Measurements from ENCODE around the gene TRAF2. TPM values are rescaled to one million over a fixed set of nuclear protein-coding genes. Genes with fewer than 3 reads are reported as not detected.

The TRAF2 gene
- total RNA-seq, 1 donor from 2014 or later = 14.4 TPM

DNA sequence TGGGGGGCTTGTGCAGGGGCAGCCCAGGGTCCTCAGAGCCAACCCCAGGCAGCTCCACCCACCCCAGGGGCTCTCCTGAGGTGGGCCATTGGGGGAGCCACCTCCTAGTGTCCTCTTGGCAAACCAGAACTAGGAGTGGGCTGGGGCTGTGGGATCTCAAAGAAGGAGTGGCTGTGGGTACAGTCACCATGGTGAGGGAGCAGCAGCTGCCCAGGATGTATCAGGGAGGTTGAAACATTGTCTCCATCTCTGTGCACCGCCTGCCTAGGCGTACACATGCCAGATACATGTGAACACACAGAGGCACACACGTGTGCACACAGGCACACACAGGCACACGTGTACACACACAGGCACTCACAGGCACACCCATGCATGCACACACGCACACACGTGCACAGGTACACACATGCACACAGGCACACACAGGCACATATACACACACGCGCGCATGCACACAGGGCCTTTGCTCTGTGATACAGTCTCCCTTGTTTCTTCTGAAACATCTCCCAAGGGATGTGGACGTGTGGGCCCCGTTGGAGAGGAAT lies 76.5 kb downstream of the TRAF2 start:
- TF ChIP-seq EZH2 (IDR thresholded peaks at IDR 0.05; ENCODE audit: insufficient read depth, low read length) = no peak
- TF ChIP-seq, protein P1, sequence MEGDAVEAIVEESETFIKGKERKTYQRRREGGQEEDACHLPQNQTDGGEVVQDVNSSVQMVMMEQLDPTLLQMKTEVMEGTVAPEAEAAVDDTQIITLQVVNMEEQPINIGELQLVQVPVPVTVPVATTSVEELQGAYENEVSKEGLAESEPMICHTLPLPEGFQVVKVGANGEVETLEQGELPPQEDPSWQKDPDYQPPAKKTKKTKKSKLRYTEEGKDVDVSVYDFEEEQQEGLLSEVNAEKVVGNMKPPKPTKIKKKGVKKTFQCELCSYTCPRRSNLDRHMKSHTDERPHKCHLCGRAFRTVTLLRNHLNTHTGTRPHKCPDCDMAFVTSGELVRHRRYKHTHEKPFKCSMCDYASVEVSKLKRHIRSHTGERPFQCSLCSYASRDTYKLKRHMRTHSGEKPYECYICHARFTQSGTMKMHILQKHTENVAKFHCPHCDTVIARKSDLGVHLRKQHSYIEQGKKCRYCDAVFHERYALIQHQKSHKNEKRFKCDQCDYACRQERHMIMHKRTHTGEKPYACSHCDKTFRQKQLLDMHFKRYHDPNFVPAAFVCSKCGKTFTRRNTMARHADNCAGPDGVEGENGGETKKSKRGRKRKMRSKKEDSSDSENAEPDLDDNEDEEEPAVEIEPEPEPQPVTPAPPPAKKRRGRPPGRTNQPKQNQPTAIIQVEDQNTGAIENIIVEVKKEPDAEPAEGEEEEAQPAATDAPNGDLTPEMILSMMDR (IDR thresholded peaks at IDR 0.05; ENCODE audit: insufficient read depth, low read depth, low read length) = no peak
- Mint-ChIP-seq H3K4me1 (ENCODE audit: low read depth, unreplicated experiment) (peaks cover 5% of the 10 kb centered on the region), H3K9me3 (ENCODE audit: unreplicated experiment) (no peaks in the 10 kb centered on the region), H3K27ac (ENCODE audit: unreplicated experiment) (no peak overlapping the region), H3K36me3 (ENCODE audit: low read depth, unreplicated experiment) (no peaks in the 10 kb centered on the region), H3K4me3 (ENCODE audit: unreplicated experiment) (no peak overlapping the region), H3K27me3 (ENCODE audit: low read depth, unreplicated experiment) (peaks cover 12% of the 10 kb centered on the region)
- no peak overlapping the region for H2AFZ ChIP-seq (ENCODE audit: low read depth, low read length)
- no peak overlapping the region for H3K4me3 ChIP-seq (ENCODE audit: insufficient read depth, low read depth, low read length)
- H3K36me3 ChIP-seq (ENCODE audit: insufficient read depth, low read length) = no peaks in the 10 kb centered on the region
- no peaks in the 10 kb centered on the region for H3K9me3 ChIP-seq (ENCODE audit: insufficient read depth, low read depth, low read length)
- no peak overlapping the region for H3K27ac ChIP-seq (ENCODE audit: low read depth, low read length)
- H3K4me1 ChIP-seq (ENCODE audit: insufficient read depth, low read length) = peaks cover 4% of the 10 kb centered on the region
- no peaks in the 10 kb centered on the region for H3K79me2 ChIP-seq (ENCODE audit: insufficient read depth, low read length)
- no peaks in the 10 kb centered on the region for H3K27me3 ChIP-seq (ENCODE audit: insufficient read depth, low read length)
- H4K20me1 ChIP-seq (ENCODE audit: insufficient read depth, low read length) = no peaks in the 10 kb centered on the region
- no peak for DNase-seq (ENCODE audit: low read depth)
- H3K4me2 ChIP-seq (ENCODE audit: low read length) = no peak overlapping the region
- FAIRE-seq = no peak
- H3K9ac ChIP-seq (ENCODE audit: low read length) = no peak overlapping the region

DNA sequence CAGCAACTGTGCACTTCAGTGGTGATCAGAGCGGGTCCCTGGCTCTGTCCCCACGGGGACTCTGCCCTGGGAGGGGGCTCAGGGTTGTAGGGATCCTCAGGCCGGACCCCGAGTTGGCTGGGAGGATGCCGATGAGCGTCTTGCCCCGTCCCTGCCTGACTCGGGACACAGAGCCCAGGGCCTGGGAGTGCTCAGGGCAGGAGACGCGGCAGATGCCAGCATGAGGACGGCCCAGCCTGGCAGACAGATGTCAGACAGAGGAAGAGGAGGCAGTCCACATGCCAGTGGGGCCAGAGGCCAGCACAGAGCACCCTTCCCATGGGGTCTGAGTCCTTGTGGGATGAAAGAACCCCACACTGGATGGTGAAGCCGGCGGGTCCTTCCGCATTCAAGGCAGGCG lies 77.0 kb downstream of the TRAF2 start:
- H3K27me3 ChIP-seq (ENCODE audit: insufficient read depth, low read length) = no peaks in the 10 kb centered on the region
- no peak overlapping the region for H3K4me2 ChIP-seq (ENCODE audit: low read length)
- TF ChIP-seq, protein P1 (IDR thresholded peaks at IDR 0.05; ENCODE audit: insufficient read depth, low read depth, low read length) = no peak
- TF ChIP-seq EZH2 (IDR thresholded peaks at IDR 0.05; ENCODE audit: insufficient read depth, low read length) = no peak
- H3K79me2 ChIP-seq (ENCODE audit: insufficient read depth, low read length) = no peaks in the 10 kb centered on the region
- H3K4me1 ChIP-seq (ENCODE audit: insufficient read depth, low read length) = peaks cover 4% of the 10 kb centered on the region
- no peak overlapping the region for H2AFZ ChIP-seq (ENCODE audit: low read depth, low read length)
- H3K27ac ChIP-seq (ENCODE audit: low read depth, low read length) = no peak overlapping the region
- H4K20me1 ChIP-seq (ENCODE audit: insufficient read depth, low read length) = no peaks in the 10 kb centered on the region
- Mint-ChIP-seq H3K27ac (ENCODE audit: unreplicated experiment) (no peak overlapping the region), H3K9me3 (ENCODE audit: unreplicated experiment) (no peaks in the 10 kb centered on the region), H3K36me3 (ENCODE audit: low read depth, unreplicated experiment) (no peaks in the 10 kb centered on the region), H3K4me1 (ENCODE audit: low read depth, unreplicated experiment) (peaks cover 5% of the 10 kb centered on the region), H3K27me3 (ENCODE audit: low read depth, unreplicated experiment) (peaks cover 11% of the 10 kb centered on the region), H3K4me3 (ENCODE audit: unreplicated experiment) (no peak overlapping the region)
- H3K9ac ChIP-seq (ENCODE audit: low read length) = no peak overlapping the region
- no peak for FAIRE-seq
- H3K9me3 ChIP-seq (ENCODE audit: insufficient read depth, low read depth, low read length) = no peaks in the 10 kb centered on the region
- no peak for DNase-seq (ENCODE audit: low read depth)
- H3K36me3 ChIP-seq (ENCODE audit: insufficient read depth, low read length) = no peaks in the 10 kb centered on the region
- H3K4me3 ChIP-seq (ENCODE audit: insufficient read depth, low read depth, low read length) = no peak overlapping the region

DNA sequence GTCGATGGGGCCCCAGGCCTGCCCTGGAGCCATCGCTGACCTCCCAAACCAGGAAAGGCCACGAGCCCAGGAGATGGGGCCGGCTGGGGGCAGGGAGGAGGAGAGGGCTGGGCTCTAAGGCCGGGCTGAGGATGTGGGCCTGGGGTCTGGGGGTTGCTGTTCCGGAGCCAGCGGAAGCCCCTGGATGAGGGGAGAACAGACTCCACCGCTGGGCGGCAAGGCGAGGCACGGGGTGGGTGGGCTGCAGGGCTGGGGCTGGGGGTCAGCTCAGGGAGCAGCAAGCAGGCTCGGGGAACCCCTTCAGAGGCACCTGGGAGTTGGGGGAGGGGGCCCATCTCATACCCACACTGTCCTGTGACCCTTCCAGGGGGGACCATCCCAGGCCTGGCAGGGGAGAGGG lies 77.4 kb downstream of the TRAF2 start:
- Mint-ChIP-seq H3K36me3 (ENCODE audit: low read depth, unreplicated experiment) (no peaks in the 10 kb centered on the region), H3K9me3 (ENCODE audit: unreplicated experiment) (no peaks in the 10 kb centered on the region), H3K4me3 (ENCODE audit: unreplicated experiment) (no peak overlapping the region), H3K27ac (ENCODE audit: unreplicated experiment) (no peak overlapping the region), H3K4me1 (ENCODE audit: low read depth, unreplicated experiment) (peaks cover 5% of the 10 kb centered on the region), H3K27me3 (ENCODE audit: low read depth, unreplicated experiment) (peaks cover 11% of the 10 kb centered on the region)
- Histone ChIP-seq H3K9ac (ENCODE audit: low read length) (no peak overlapping the region), H3K36me3 (ENCODE audit: insufficient read depth, low read length) (no peaks in the 10 kb centered on the region), H3K4me1 (ENCODE audit: insufficient read depth, low read length) (peaks cover 4% of the 10 kb centered on the region), H2AFZ (ENCODE audit: low read depth, low read length) (no peak overlapping the region), H3K4me3 (ENCODE audit: insufficient read depth, low read depth, low read length) (no peak overlapping the region), H4K20me1 (ENCODE audit: insufficient read depth, low read length) (no peaks in the 10 kb centered on the region), H3K4me2 (ENCODE audit: low read length) (no peak overlapping the region), H3K27me3 (ENCODE audit: insufficient read depth, low read length) (no peaks in the 10 kb centered on the region), H3K9me3 (ENCODE audit: insufficient read depth, low read depth, low read length) (no peaks in the 10 kb centered on the region), H3K27ac (ENCODE audit: low read depth, low read length) (no peak overlapping the region), H3K79me2 (ENCODE audit: insufficient read depth, low read length) (no peaks in the 10 kb centered on the region)
- FAIRE-seq (no peak), DNase-seq (ENCODE audit: low read depth) (no peak)
- no peak for TF ChIP-seq EZH2 (IDR thresholded peaks at IDR 0.05; ENCODE audit: insufficient read depth, low read length)
- TF ChIP-seq, protein P1 (IDR thresholded peaks at IDR 0.05; ENCODE audit: insufficient read depth, low read depth, low read length) = no peak

All from astrocyte (in vitro differentiated cells and primary cell).